BLaER1 (cell line): ENCODE results near the gene SACS.

Experiments used
- H3K27ac ChIP-seq: shearing (Covaris generic); formaldehyde crosslinking; 2 replicates; pipeline ENCODE4 v1.8.1; 2022
- H3K27me3 ChIP-seq: shearing (Covaris generic); formaldehyde crosslinking; 2 replicates; pipeline ENCODE4 v1.8.1; 2022
- H3K36me3 ChIP-seq: shearing (Covaris generic); formaldehyde crosslinking; 2 replicates; pipeline ENCODE4 v1.8.1; 2022
- H3K4me1 ChIP-seq: shearing (Covaris generic); formaldehyde crosslinking; 2 replicates; pipeline ENCODE4 v1.8.1; 2022
- H3K4me2 ChIP-seq: shearing (Covaris generic); formaldehyde crosslinking; 2 replicates; pipeline ENCODE4 v1.8.1; 2022
- H3K4me3 ChIP-seq: shearing (Covaris generic); formaldehyde crosslinking; 2 replicates; pipeline ENCODE4 v1.8.1; 2022
- H3K9ac ChIP-seq: shearing (Covaris generic); formaldehyde crosslinking; 2 replicates; pipeline ENCODE4 v1.8.1; 2022
- H3K9me3 ChIP-seq: shearing (Covaris generic); formaldehyde crosslinking; 2 replicates; pipeline ENCODE4 v1.8.1; 2022
- H4K20me1 ChIP-seq: shearing (Covaris generic); formaldehyde crosslinking; 2 replicates; pipeline ENCODE4 v1.8.1; 2022
- Cebpa-rat ChIP-seq: shearing (Covaris generic); IDR thresholded peaks from 2 replicates; pipeline ENCODE4 v1.8.1; 2022

The SACS gene

GRCh38 chr13:23433171-23434153, at the start of gene SACS:
Gene SACS (minus strand): TSS chr13:23433702. CDS start chr13:23411239, 22,463 bp downstream.
- H3K4me1 ChIP-seq: no peaks in the 10 kb centered on the region
- no peak within 1 kb of the TSS for H3K4me3 ChIP-seq
- H3K27me3 ChIP-seq: peaks cover 32% of the 10 kb centered on the region
- no peaks in the 10 kb centered on the region for H3K36me3 ChIP-seq
- no peak within 1 kb of the TSS for H3K4me2 ChIP-seq
- H3K9ac ChIP-seq: no peak within 1 kb of the TSS
- H4K20me1 ChIP-seq: no peaks in the 10 kb centered on the region
- TF ChIP-seq Cebpa-rat: no peak
- H3K27ac ChIP-seq: no peak within 1 kb of the TSS
- H3K9me3 ChIP-seq: no peaks in the 10 kb centered on the region

GRCh38 chr13:23480324-23480723, 46.8 kb upstream of the SACS start:
- no peaks in the 10 kb centered on the region for H3K4me1 ChIP-seq
- no peaks in the 10 kb centered on the region for H3K36me3 ChIP-seq
- no peaks in the 10 kb centered on the region for H4K20me1 ChIP-seq
- H3K9ac ChIP-seq: no peak overlapping the region
- H3K27me3 ChIP-seq: no peaks in the 10 kb centered on the region
- no peak overlapping the region for H3K4me2 ChIP-seq
- TF ChIP-seq Cebpa-rat: no peak
- H3K9me3 ChIP-seq: peaks cover 27% of the 10 kb centered on the region
- no peak overlapping the region for H3K27ac ChIP-seq
- H3K4me3 ChIP-seq: no peak overlapping the region

- Histone ChIP-seq H3K27me3 (no peaks in the 10 kb centered on the region), H3K9me3 (peaks cover 27% of the 10 kb centered on the region), H3K4me3 (no peak overlapping the region), H4K20me1 (no peaks in the 10 kb centered on the region), H3K9ac (no peak overlapping the region), H3K4me2 (no peak overlapping the region), H3K4me1 (no peaks in the 10 kb centered on the region), H3K27ac (no peak overlapping the region), H3K36me3 (no peaks in the 10 kb centered on the region)
- TF ChIP-seq Cebpa-rat: no peak
Observed at GRCh38 chr13:23477101-23477500, 43.6 kb upstream of the SACS start.

- no peak overlapping the region for H3K4me3 ChIP-seq
- no peaks in the 10 kb centered on the region for H3K9me3 ChIP-seq
- H3K4me2 ChIP-seq: no peak overlapping the region
- H3K27me3 ChIP-seq: no peaks in the 10 kb centered on the region
- no peak overlapping the region for H3K27ac ChIP-seq
- no peak overlapping the region for H3K9ac ChIP-seq
- no peaks in the 10 kb centered on the region for H3K4me1 ChIP-seq
- H3K36me3 ChIP-seq: no peaks in the 10 kb centered on the region
- H4K20me1 ChIP-seq: no peaks in the 10 kb centered on the region
- no peak for TF ChIP-seq Cebpa-rat
Observed at GRCh38 chr13:23473221-23473620, 39.7 kb upstream of the SACS start.

- no peak for TF ChIP-seq Cebpa-rat
- H3K9ac ChIP-seq: no peak overlapping the region
- H3K27me3 ChIP-seq: no peaks in the 10 kb centered on the region
- no peak overlapping the region for H3K4me2 ChIP-seq
- peaks cover 4% of the 10 kb centered on the region for H3K4me1 ChIP-seq
- no peak overlapping the region for H3K27ac ChIP-seq
- no peaks in the 10 kb centered on the region for H3K9me3 ChIP-seq
- no peaks in the 10 kb centered on the region for H3K36me3 ChIP-seq
- no peaks in the 10 kb centered on the region for H4K20me1 ChIP-seq
- no peak overlapping the region for H3K4me3 ChIP-seq
Observed at GRCh38 chr13:23472189-23472588, 38.7 kb upstream of the SACS start.

GRCh38 chr13:23470790-23471614, 37.5 kb upstream of the SACS start:
- H3K36me3 ChIP-seq: no peaks in the 10 kb centered on the region
- no peaks in the 10 kb centered on the region for H3K27me3 ChIP-seq
- TF ChIP-seq Cebpa-rat: no peak
- H3K4me1 ChIP-seq: peaks cover 13% of the 10 kb centered on the region
- no peak overlapping the region for H3K4me2 ChIP-seq
- no peak overlapping the region for H3K4me3 ChIP-seq
- no peak overlapping the region for H3K9ac ChIP-seq
- no peaks in the 10 kb centered on the region for H3K9me3 ChIP-seq
- H3K27ac ChIP-seq: no peak overlapping the region
- no peaks in the 10 kb centered on the region for H4K20me1 ChIP-seq

GRCh38 chr13:23469951-23470421, 36.5 kb upstream of the SACS start:
- H3K9ac ChIP-seq: no peak overlapping the region
- no peak overlapping the region for H3K4me2 ChIP-seq
- H3K4me3 ChIP-seq: no peak overlapping the region
- no peaks in the 10 kb centered on the region for H3K36me3 ChIP-seq
- H3K4me1 ChIP-seq: peaks cover 18% of the 10 kb centered on the region
- no peaks in the 10 kb centered on the region for H3K9me3 ChIP-seq
- no peaks in the 10 kb centered on the region for H3K27me3 ChIP-seq
- no peak overlapping the region for H3K27ac ChIP-seq
- TF ChIP-seq Cebpa-rat: no peak
- H4K20me1 ChIP-seq: no peaks in the 10 kb centered on the region

- peaks cover 22% of the 10 kb centered on the region for H3K4me1 ChIP-seq
- no peak for TF ChIP-seq Cebpa-rat
- no peaks in the 10 kb centered on the region for H3K9me3 ChIP-seq
- H3K36me3 ChIP-seq: no peaks in the 10 kb centered on the region
- no peak overlapping the region for H3K4me2 ChIP-seq
- H3K9ac ChIP-seq: no peak overlapping the region
- no peak overlapping the region for H3K4me3 ChIP-seq
- no peak overlapping the region for H3K27ac ChIP-seq
- no peaks in the 10 kb centered on the region for H3K27me3 ChIP-seq
- H4K20me1 ChIP-seq: no peaks in the 10 kb centered on the region
Observed at GRCh38 chr13:23468811-23469210, 35.3 kb upstream of the SACS start.

- H3K9ac ChIP-seq: no peak overlapping the region
- H3K4me1 ChIP-seq: peaks cover 31% of the 10 kb centered on the region
- H3K4me2 ChIP-seq: no peak overlapping the region
- no peaks in the 10 kb centered on the region for H3K9me3 ChIP-seq
- no peak overlapping the region for H3K4me3 ChIP-seq
- H3K27me3 ChIP-seq: no peaks in the 10 kb centered on the region
- H3K27ac ChIP-seq: no peak overlapping the region
- no peaks in the 10 kb centered on the region for H3K36me3 ChIP-seq
- H4K20me1 ChIP-seq: no peaks in the 10 kb centered on the region
- no peak for TF ChIP-seq Cebpa-rat
Observed at GRCh38 chr13:23467932-23468278, 34.4 kb upstream of the SACS start.
